ENCODE measurements around the gene PTH1R.

DNA sequence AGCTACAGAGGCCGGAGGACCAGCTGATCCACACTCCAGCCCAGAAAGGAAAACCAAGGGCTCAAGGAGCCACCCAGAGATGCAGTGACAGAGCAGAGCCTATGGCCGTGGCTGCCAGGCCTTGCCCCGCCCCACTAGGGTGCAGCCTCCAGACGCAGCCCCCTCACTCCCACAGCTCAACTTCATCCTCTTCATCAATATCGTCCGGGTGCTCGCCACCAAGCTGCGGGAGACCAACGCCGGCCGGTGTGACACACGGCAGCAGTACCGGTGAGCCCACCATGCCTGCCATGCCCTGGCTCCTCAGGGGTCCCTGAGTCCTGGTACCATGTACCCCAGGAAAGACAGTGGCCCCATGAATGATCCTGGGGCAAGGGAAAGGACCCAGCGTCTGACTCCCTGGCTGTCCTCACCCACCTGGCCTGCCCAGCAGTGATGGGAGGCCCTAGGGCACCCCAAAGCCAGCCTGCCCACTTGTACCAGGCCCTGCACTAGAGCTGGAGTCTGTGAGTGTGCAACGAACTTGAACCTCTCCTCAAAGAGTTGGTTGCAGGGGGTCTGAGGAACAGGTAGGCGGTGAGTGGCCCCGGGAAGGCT is 24.2 kb downstream of the PTH1R start:
- TF ChIP-seq EZH2 (IDR thresholded peaks at IDR 0.05; ENCODE audit: insufficient read depth, poor library complexity, severe bottlenecking) (no peak), EZH2phosphoT487 (IDR thresholded peaks at IDR 0.05; ENCODE audit: insufficient read depth, low read depth) (no peak)
